Measurements from ENCODE around the gene CDH23.

DNA sequence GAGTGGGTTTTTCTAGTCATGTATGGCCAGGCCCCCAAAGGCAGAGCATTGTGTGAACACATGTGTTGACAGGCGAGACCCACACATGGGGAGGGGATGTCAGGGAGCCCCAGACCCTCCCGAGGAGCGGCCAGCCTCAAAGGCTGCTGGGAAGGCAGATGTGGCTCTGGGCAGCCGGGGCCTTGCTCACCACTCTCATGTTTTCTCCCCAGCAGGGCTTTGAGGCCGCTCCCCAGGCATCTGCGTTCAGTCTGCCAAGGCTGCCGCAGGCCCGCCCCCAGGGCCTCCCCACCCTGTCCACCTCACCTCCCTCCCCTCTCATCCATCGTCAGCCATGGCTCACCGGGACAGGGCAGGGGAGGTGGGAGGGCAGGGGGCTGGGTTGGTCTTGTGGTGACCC lies 393.2 kb downstream of the CDH23 start:
- TF ChIP-seq, protein P1, sequence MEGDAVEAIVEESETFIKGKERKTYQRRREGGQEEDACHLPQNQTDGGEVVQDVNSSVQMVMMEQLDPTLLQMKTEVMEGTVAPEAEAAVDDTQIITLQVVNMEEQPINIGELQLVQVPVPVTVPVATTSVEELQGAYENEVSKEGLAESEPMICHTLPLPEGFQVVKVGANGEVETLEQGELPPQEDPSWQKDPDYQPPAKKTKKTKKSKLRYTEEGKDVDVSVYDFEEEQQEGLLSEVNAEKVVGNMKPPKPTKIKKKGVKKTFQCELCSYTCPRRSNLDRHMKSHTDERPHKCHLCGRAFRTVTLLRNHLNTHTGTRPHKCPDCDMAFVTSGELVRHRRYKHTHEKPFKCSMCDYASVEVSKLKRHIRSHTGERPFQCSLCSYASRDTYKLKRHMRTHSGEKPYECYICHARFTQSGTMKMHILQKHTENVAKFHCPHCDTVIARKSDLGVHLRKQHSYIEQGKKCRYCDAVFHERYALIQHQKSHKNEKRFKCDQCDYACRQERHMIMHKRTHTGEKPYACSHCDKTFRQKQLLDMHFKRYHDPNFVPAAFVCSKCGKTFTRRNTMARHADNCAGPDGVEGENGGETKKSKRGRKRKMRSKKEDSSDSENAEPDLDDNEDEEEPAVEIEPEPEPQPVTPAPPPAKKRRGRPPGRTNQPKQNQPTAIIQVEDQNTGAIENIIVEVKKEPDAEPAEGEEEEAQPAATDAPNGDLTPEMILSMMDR (optimal IDR thresholded peaks at IDR 0.05 in 1 of 3, IDR thresholded peaks at IDR 0.05 in 1 of 3, conservative IDR thresholded peaks at IDR 0.05 in 1 of 3; ENCODE audit: extremely low read depth in 1 of 3, insufficient read depth in 2 of 3, low read length in 3 of 3) = no peak
- no peak for TF ChIP-seq EZH2 (IDR thresholded peaks at IDR 0.05; ENCODE audit: low read length)
